Ovary (tissue), 3 donors: Measurements from ENCODE around the gene AKAP9.

Experiments used
- POLR2A ChIP-seq: fragments of 450-650 bp; IDR thresholded peaks from one replicate; pipeline ENCODE4 v1.6.1; 2017; ENCODE audit warnings: antibody characterized with exemption, mild to moderate bottlenecking, moderate library complexity
- TF ChIP-seq, protein P1 (sequence below), 3 donors: fragments of 450-650 bp in 2 of 3; fragments of 200-600 bp in 1 of 3; IDR thresholded peaks; one replicate each; pipeline versions ENCODE4 v1.5.1 to v1.8.0; 2016 to 2022; ENCODE audit warnings: antibody characterized with exemption in 3 of 3, mild to moderate bottlenecking in 1 of 3
- donor health status: DM: no; HTN: no; CAD: no.

DNA sequence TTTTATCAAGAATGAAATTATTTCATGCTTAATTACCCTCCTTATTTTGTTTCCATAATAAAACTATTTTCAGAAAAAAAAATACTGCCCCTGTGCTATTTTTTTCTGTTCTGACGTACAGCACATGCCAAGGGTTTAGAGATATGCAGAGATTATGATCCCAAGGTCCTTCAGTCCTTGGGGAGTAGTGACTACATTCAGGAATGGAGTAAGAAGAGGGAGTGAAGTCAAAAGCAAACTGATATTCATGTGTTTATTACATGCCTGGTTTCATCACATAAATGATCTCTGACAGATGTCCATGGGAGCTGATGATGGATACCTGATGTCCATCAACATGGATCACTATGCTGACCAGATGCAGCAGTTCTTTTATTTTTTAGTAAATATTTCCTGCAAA, 17.2 kb downstream of the AKAP9 start:
- TF ChIP-seq POLR2A = no peak
- TF ChIP-seq, protein P1, sequence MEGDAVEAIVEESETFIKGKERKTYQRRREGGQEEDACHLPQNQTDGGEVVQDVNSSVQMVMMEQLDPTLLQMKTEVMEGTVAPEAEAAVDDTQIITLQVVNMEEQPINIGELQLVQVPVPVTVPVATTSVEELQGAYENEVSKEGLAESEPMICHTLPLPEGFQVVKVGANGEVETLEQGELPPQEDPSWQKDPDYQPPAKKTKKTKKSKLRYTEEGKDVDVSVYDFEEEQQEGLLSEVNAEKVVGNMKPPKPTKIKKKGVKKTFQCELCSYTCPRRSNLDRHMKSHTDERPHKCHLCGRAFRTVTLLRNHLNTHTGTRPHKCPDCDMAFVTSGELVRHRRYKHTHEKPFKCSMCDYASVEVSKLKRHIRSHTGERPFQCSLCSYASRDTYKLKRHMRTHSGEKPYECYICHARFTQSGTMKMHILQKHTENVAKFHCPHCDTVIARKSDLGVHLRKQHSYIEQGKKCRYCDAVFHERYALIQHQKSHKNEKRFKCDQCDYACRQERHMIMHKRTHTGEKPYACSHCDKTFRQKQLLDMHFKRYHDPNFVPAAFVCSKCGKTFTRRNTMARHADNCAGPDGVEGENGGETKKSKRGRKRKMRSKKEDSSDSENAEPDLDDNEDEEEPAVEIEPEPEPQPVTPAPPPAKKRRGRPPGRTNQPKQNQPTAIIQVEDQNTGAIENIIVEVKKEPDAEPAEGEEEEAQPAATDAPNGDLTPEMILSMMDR (IDR thresholded peaks at IDR 0.05) = no peak
